Endothelial cell of umbilical vein (primary cell): ENCODE data around the gene KMT2C. TPM values are rescaled to one million over a fixed set of nuclear protein-coding genes. Genes with fewer than 3 reads are reported as not detected.

Experiments used
- BruUV-seq: library from RNA; stranded (reverse); fragments of 400-500 nt; replicated peaks from 2 replicates; lab custom pipeline; 2021; lab: Mats Ljungman, UMichigan
- CTCF ChIA-PET: fragments of 300-600, 350-600 bp; sonication (Branson Sonifier 250); formaldehyde crosslinking; loops from one replicate; lab custom pipeline; 2021; ENCODE audit warnings: antibody characterized with exemption, inconsistent platforms; lab: Charles Lee
- POLR2A ChIA-PET: fragments of 300-600, 350-600 bp; sonication (Branson Sonifier 250); formaldehyde crosslinking; loops from one replicate; lab custom pipeline; 2021; ENCODE audit warnings: antibody characterized with exemption, inconsistent platforms; lab: Charles Lee
- DNase-seq: peaks from one replicate; pipeline ENCODE4 v3.0.0-alpha.2; 2011; ENCODE audit warnings: low read depth, low spot score
- FAIRE-seq: peaks from 2 replicates; lab custom pipeline; 2011; peaks lifted over from hg19 to GRCh38; lab: Jason Lieb, UNC
- H2AFZ ChIP-seq: 2 replicates; pipeline ENCODE4 v1.6.0; 2012; ENCODE audit warnings: low read depth, low read length, control low read depth, inconsistent platforms
- H3K27ac ChIP-seq: 2 replicates; pipeline ENCODE4 v1.5.1; 2011; ENCODE audit warnings: low read depth, mild to moderate bottlenecking, control low read depth, low read length, moderate library complexity; ENCODE audit not compliant: insufficient read depth
- H3K27me3 ChIP-seq, 2 experiments: 2 replicates each; pipeline versions ENCODE4 v1.6.0 to v1.6.1; 2011; ENCODE audit warnings: low read length in 2 of 2, mixed read lengths in 1 of 2; ENCODE audit not compliant: control insufficient read depth in 2 of 2, insufficient read depth in 2 of 2
- H3K36me3 ChIP-seq, 2 experiments: 2 replicates in 1 of 2; 3 replicates in 1 of 2; pipeline ENCODE4 v1.5.1; 2011; ENCODE audit warnings: low read length in 2 of 2, mild to moderate bottlenecking in 1 of 2, moderate library complexity in 1 of 2; ENCODE audit not compliant: control insufficient read depth in 2 of 2, insufficient read depth in 2 of 2; ENCODE audit errors: extremely low read depth in 1 of 2
- H3K4me1 ChIP-seq: 3 replicates; pipeline ENCODE4 v1.5.1; 2011; ENCODE audit warnings: mild to moderate bottlenecking, low read length; ENCODE audit not compliant: control insufficient read depth, insufficient read depth; ENCODE audit errors: extremely low read depth
- H3K4me2 ChIP-seq: 2 replicates; pipeline ENCODE4 v1.6.1; 2011; ENCODE audit warnings: low read length, control low read depth, mixed read lengths; ENCODE audit not compliant: insufficient read depth
- H3K4me3 ChIP-seq, 3 experiments: fragments of 200-600 bp in 1 of 3; sonication (generic), shearing (Covaris generic) in 1 of 3; replicated peaks in 1 of 3; 2 replicates each; pipeline ENCODE4 v1.5.1; 2011 to 2016; ENCODE audit warnings: control low read depth in 3 of 3, low read length in 3 of 3, mild to moderate bottlenecking in 2 of 3, inconsistent platforms in 1 of 3, low read depth in 1 of 3, moderate library complexity in 1 of 3; ENCODE audit not compliant: insufficient read depth in 1 of 3
- H3K79me2 ChIP-seq: 2 replicates; pipeline ENCODE4 v1.6.0; 2012; ENCODE audit warnings: low read length, inconsistent platforms; ENCODE audit not compliant: control insufficient read depth, insufficient read depth
- H3K9ac ChIP-seq: replicated peaks from 2 replicates; pipeline ENCODE3; 2011; ENCODE audit warnings: low read length, control low read depth; ENCODE audit not compliant: insufficient read depth; ENCODE audit errors: extremely low read depth
- H3K9me1 ChIP-seq: replicated peaks from 3 replicates; pipeline ENCODE4 v1.6.0; 2011; ENCODE audit warnings: mild to moderate bottlenecking, low read length; ENCODE audit not compliant: control insufficient read depth, insufficient read depth; ENCODE audit errors: extremely low read depth
- H3K9me3 ChIP-seq: replicated peaks from 2 replicates; pipeline ENCODE4 v1.5.1; 2012; ENCODE audit warnings: low read length, inconsistent platforms; ENCODE audit not compliant: control insufficient read depth, insufficient read depth
- H4K20me1 ChIP-seq: replicated peaks from 2 replicates; pipeline ENCODE3; 2011; ENCODE audit warnings: mild to moderate bottlenecking, low read length; ENCODE audit not compliant: control insufficient read depth, insufficient read depth; ENCODE audit errors: extremely low read depth
- CTCF ChIP-seq, 2 donors: IDR thresholded peaks; 1 replicate in 1 of 2; 2 replicates in 1 of 2; pipeline ENCODE4 v1.5.1; 2011; ENCODE audit warnings: low read length in 2 of 2, mild to moderate bottlenecking in 2 of 2, moderate library complexity in 2 of 2, control low read depth in 1 of 2, inconsistent platforms in 1 of 2, low read depth in 1 of 2; ENCODE audit not compliant: insufficient read depth in 1 of 2; ENCODE audit errors: extremely low read depth in 1 of 2
- EZH2 ChIP-seq: IDR thresholded peaks from 2 replicates; pipeline ENCODE4 v1.6.1; 2012; ENCODE audit warnings: borderline replicate concordance, low read depth, mild to moderate bottlenecking, moderate library complexity, low read length, inconsistent platforms; ENCODE audit not compliant: severe bottlenecking
- FOS ChIP-seq: IDR thresholded peaks from 2 replicates; pipeline ENCODE4 v1.6.1; 2011; ENCODE audit warnings: mild to moderate bottlenecking, low read length, moderate library complexity, borderline replicate concordance; ENCODE audit not compliant: insufficient read depth
- GATA2 ChIP-seq: IDR thresholded peaks from 2 replicates; pipeline ENCODE4 v1.7.0; 2011; ENCODE audit warnings: low read depth, mild to moderate bottlenecking, moderate library complexity, mixed read lengths, low read length; ENCODE audit not compliant: insufficient read length, insufficient read depth
- JUN ChIP-seq: IDR thresholded peaks from 2 replicates; pipeline ENCODE4 v1.6.1; 2011; ENCODE audit warnings: borderline replicate concordance, low read depth; ENCODE audit not compliant: insufficient read length, insufficient read depth
- MYC ChIP-seq: IDR thresholded peaks from one replicate; pipeline ENCODE4 v1.6.1; 2011; ENCODE audit warnings: mild to moderate bottlenecking, low read depth, low read length
- POLR2A ChIP-seq: IDR thresholded peaks from 2 replicates; pipeline ENCODE4 v1.6.1; 2012; ENCODE audit warnings: low read depth, mild to moderate bottlenecking, control low read depth, low read length
- POLR2AphosphoS5 ChIP-seq: IDR thresholded peaks from 2 replicates; pipeline ENCODE4 v1.6.1; 2012; ENCODE audit warnings: low read depth, mild to moderate bottlenecking, control low read depth, low read length, moderate library complexity; ENCODE audit not compliant: insufficient read depth
- dilution Hi-C: fragments of 300-500 bp; cut with MboI; formaldehyde crosslinking; loops from one replicate; pipeline ENCODE4 v1.15.0; 2019; ENCODE audit warnings: low sequenced_read_pairs; ENCODE audit not compliant: extremely low pct_ligation_motif_present
- intact Hi-C: fragments of 100-400 bp; cut with micrococcal nuclease; formaldehyde crosslinking; loops from one replicate; pipeline ENCODE4 v1.10.0; 2022
- polyA plus RNA-seq, 4 experiments: library from polyadenylated mRNA; depleted of rRNA in 3 of 4; stranded (reverse) in 3 of 4; unstranded in 1 of 4; fragments of >200 nt; gene quantifications; 2 replicates each; pipeline versions ENCODE4 v1.2.1 to v1.2.3, GENCODE V29; 2011 to 2012; ENCODE audit warnings: missing spikeins in 1 of 4
- total RNA-seq: library from RNA; stranded (reverse); gene quantifications from 2 replicates; pipeline ENCODE4 v1.2.3, GENCODE V29; 2021
- TF ChIP-seq, protein P1 (sequence below): IDR thresholded peaks from 2 replicates; pipeline ENCODE4 v1.6.1; 2011; ENCODE audit not compliant: insufficient read depth, insufficient read length

Gene KMT2C
- total and polyA plus RNA-seq, 2 donors (not counting 3 experiments of a cell fraction or from before 2014, with no cell fraction given): 8.0 to 53.7 TPM

DNA sequence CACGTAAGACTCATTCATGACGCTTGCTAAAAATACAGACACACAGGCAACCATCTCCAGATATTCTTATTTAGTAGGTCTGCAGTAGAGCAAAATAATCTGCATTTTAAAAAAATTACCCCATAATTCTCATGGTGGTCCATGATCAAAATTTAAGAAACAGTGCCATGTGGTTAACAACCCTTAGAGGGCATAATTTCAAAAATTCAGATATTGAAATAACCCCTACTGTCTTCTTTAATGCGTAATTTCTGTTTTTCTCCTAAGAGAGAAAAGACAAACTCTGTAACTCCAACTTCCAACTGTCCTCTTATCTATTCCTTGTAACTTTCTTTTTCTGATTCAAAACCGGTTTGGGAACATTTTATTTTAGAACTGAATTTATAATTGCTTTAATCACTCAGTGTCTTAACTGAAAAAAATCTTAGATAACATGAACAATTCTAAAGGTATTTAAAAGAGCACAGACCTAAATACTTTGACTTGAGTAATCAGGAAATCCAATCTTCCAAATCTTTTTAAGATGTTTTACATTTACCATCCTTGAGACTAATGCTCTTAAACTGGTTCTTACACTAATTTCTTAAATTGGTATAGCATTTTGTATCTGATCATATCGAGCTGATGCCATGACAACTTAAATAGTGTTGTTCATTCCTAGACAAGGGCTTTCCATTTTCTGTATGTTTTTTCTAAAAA, 262.3 kb downstream of the KMT2C start:
- FAIRE-seq: no peak
- no peak overlapping the region for H3K27ac ChIP-seq
- no peaks in the 10 kb centered on the region for H3K27me3 ChIP-seq
- H3K79me2 ChIP-seq: no peaks in the 10 kb centered on the region
- ChIA-PET CTCF (no interaction called here), POLR2A (no interaction called here)
- no peak for TF ChIP-seq GATA2
- no peak for TF ChIP-seq CTCF (IDR thresholded peaks at IDR 0.05; ENCODE audit: extremely low read depth in 1 of 2, insufficient read depth in 1 of 2, low read depth in 1 of 2, low read length in 2 of 2)
- TF ChIP-seq MYC: no peak
- TF ChIP-seq, protein P1, sequence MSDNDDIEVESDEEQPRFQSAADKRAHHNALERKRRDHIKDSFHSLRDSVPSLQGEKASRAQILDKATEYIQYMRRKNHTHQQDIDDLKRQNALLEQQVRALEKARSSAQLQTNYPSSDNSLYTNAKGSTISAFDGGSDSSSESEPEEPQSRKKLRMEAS: no peak
- TF ChIP-seq FOS: no peak
- no peak for TF ChIP-seq POLR2AphosphoS5
- TF ChIP-seq EZH2: no peak
- TF ChIP-seq POLR2A: no peak
- TF ChIP-seq JUN: no peak
- H3K4me3 ChIP-seq: no peak overlapping the region
- no peaks in the 10 kb centered on the region for H3K9me1 ChIP-seq
- intact Hi-C loops (no loop called here), dilution Hi-C loops (no loop called here)
- peaks cover 14 to 15% of the 10 kb centered on the region in 2 experiments for H3K36me3 ChIP-seq
- no peaks in the 10 kb centered on the region for H3K4me1 ChIP-seq
- no peaks in the 10 kb centered on the region for H3K9me3 ChIP-seq
- no peak overlapping the region for H3K4me2 ChIP-seq
- no peak overlapping the region for H3K9ac ChIP-seq
- no TSS peak for BruUV-seq
- no peak for DNase-seq
- no peak overlapping the region for H2AFZ ChIP-seq
- no peaks in the 10 kb centered on the region for H4K20me1 ChIP-seq
